GM12873 (cell line): ENCODE data around the gene THOP1.

ENCODE experiments used
- TF ChIP-seq, protein P1 (sequence below): IDR thresholded peaks from 2 replicates; pipeline ENCODE4 v1.5.1; 2012; ENCODE audit warnings: low read depth, mild to moderate bottlenecking, moderate library complexity, low read length, control low read depth; ENCODE audit not compliant: insufficient read depth; ENCODE audit errors: missing control alignments

Gene THOP1

GRCh38 chr19:2813235-2814160 lies 28.2 kb downstream of the THOP1 start:
- TF ChIP-seq, protein P1, sequence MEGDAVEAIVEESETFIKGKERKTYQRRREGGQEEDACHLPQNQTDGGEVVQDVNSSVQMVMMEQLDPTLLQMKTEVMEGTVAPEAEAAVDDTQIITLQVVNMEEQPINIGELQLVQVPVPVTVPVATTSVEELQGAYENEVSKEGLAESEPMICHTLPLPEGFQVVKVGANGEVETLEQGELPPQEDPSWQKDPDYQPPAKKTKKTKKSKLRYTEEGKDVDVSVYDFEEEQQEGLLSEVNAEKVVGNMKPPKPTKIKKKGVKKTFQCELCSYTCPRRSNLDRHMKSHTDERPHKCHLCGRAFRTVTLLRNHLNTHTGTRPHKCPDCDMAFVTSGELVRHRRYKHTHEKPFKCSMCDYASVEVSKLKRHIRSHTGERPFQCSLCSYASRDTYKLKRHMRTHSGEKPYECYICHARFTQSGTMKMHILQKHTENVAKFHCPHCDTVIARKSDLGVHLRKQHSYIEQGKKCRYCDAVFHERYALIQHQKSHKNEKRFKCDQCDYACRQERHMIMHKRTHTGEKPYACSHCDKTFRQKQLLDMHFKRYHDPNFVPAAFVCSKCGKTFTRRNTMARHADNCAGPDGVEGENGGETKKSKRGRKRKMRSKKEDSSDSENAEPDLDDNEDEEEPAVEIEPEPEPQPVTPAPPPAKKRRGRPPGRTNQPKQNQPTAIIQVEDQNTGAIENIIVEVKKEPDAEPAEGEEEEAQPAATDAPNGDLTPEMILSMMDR: no peak

GRCh38 chr19:2814426-2814825 lies 29.1 kb downstream of the THOP1 start:
- TF ChIP-seq, protein P1: no peak

DNA sequence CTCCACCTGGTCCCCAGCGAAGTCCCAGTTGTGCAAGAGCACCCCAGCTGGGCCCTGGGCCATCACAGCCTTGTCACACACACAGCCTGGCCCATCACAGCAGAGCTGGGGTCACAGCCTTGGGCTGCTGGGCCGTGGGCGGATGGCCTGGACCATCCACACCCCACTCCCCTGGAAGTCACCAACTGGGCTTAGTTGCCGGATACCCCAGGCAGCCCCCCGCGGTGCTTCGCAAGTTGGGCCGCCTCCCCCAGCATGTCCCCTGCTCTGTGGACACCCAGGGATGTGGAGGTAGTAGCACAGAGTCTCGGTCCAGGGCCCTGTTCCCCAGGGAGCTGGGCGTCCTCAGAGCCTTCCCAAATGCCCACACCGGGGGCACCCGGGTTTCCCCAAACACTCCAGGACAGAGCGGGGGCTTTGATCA lies 29.9 kb downstream of the THOP1 start:
- TF ChIP-seq, protein P1: no peak

DNA sequence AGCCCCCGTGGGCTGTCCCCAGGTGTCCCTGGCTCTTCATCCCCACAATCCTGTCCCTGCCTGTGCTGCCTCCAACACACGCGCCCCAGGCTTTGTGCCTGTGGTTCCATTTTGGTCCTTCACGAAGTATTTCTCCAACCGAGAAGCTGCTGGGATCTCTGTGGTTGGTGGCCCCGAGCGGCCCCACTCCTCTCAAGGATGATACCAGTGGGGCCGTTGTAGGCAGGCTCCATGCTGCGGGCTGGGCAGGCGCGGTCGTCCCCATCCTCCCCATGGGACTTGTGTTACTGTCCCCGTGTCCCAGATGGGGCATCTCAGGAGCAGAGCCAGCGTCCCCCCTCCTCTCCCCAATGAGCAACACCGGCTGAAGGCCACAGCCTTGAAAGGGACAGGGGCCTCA lies 30.6 kb downstream of the THOP1 start:
- TF ChIP-seq, protein P1: no peak

DNA sequence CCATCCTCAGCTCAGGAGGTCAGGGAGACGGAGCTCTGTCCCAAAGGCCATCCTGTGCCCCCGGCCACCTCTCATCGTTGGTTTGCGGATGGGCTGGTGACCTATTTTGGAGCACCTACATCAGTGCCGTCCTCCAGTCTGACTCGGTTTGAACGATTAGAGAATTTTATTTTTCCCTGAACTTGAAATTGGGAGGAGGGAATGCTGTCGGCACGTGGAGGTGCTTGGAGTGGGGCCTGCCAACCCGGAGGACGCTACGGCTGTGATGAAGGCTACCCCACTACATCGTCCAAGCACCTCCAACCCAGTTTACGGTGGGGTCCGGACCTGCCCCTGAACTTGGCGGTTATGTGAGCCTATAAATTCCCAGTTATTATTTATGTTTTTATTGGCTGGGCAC lies 31.3 kb downstream of the THOP1 start:
- TF ChIP-seq, protein P1: no peak

GRCh38 chr19:2819540-2820111 lies 34.3 kb downstream of the THOP1 start, which contains the start of gene ZNF554:
Gene ZNF554 (plus strand): TSS chr19:2819868. CDS start chr19:2820072, 204 bp downstream.
- TF ChIP-seq, protein P1: peak; percentile 97

DNA sequence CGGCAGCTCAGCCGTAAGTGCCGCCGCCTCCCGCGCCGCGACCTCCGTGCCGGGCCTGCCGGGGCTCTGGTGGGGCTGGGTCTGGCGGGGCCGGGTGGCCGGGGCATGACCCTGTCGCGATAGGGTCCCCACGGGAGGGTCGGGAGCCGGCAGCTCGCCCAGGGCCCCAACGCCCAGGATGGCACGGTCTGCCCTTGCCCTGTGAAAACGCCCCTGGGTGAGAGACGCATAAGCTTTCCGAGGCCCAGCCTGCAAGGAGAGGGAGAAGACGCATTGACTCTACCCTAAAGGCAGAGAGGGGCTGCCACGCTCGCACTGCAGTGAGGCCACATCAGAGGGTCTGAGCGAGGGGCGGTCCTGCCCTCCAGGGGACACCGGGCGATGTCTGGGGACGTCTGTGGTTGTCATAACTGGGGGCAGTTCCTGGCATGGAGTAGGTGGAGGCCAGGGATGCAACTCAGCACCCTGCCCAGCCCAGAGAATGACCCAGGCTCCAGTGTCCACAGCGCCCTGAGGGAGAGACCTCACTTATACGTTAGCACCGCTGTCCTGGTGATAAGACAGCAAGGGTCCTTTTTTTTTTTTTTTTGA lies 34.9 kb downstream of the THOP1 start:
- TF ChIP-seq, protein P1: no peak
